COLO829 (cell line): Measurements from ENCODE around the gene NFKBIA.
"Not testable (repeated sequence)": the region's sequence is repeated elsewhere in the genome, so short reads cannot be mapped to it uniquely, and the experiment has no call there.

Experiments used
- DNase-seq: peaks from one replicate; pipeline ENCODE4 v3.0.0; 2012; ENCODE audit warnings: low spot score

Gene NFKBIA

DNA sequence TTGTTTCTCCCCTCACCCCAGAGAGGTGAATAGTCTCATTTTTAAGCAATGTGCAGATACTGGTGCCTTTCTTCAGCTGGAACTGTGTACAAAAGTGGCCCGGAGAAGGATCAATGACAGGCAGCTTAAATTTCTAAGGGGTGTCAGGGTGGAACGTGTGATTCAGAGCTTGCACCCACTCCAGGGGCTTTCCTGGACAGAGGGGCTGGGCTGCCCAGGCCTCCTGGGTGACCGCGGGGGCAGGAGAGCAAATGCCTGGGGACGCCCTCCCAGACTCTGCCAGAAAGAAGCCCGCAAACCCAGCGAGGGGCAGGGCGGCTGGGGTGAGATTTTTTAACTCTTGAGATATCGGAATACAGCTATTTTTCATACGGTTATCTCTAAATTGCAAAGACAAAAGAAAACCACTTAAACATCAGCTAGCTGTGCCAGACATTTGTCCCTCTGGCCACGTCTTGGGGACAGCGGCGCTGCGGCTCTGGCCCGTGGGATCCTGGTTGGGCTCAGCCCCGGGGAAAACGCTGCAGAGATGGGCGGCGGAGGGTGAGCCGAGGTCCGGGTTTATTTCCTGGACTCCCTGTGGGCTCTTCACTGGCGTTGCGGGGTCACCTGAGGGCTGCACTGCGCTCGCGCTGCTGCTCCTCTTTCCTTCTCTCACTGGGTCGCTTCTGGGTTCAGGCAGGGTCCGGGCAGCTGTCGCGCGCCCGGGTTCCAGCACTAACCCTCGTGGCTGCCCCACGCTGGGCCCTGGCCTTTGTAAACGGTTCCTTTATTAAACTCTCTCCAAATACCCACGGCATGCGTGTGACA, 35.8 kb downstream of the NFKBIA start:
- DNase-seq: no peak

GRCh38 chr14:35368139-35368460, 36.4 kb downstream of the NFKBIA start:
- DNase-seq: no peak

GRCh38 chr14:35367056-35367372, 37.5 kb downstream of the NFKBIA start:
- DNase-seq: no peak

GRCh38 chr14:35366521-35366976, 38.0 kb downstream of the NFKBIA start:
- DNase-seq: no peak

- DNase-seq: no peak
These were observed 38.5 kb downstream of the NFKBIA start for GRCh38 chr14:35366056-35366451.

- peak; percentile 82 for DNase-seq
These were observed 39.2 kb downstream of the NFKBIA start for GRCh38 chr14:35365130-35366055.

DNA sequence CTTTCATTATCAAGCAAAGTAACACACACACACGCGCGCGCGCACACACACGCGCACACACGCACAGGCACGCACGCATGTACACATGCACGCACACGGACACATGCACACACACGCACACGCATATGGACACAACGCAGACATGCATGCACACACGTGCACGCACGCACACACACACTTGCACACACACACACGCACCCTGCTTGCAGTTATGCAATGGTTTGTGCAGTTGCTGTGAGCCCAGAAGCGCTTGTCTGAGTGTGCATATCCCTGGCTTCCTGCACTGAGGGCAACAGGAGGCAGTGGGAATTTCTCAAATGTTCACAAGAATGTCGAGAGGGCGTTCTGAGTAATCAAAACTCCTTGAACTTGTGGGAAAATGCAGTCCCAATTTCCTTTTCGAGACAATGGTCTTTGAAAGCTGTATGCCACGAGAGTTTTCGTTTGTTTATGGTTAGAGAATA, 41.6 kb downstream of the NFKBIA start:
- DNase-seq: no peak

- no peak for DNase-seq
These were observed 42.1 kb downstream of the NFKBIA start for GRCh38 chr14:35362450-35362849.

DNA sequence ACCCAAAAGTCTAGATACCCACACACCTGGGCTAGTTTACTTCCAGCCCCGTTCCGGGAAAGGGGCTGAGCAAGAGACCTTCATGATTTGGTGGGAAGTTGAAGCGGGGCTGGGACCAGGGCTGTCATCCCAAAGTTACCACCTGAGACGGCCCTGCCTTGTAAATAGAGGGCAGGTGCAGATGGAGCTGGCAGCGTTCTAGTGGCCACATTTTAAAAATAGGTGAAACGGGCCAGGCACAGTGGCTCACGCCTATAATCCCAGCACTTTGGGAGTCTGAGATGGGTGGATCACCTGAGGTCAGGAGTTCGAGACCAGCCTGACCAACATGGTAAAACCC, 43.4 kb downstream of the NFKBIA start:
- no peak for DNase-seq

- DNase-seq: not testable (repeated sequence)
These were observed 44.9 kb downstream of the NFKBIA start for GRCh38 chr14:35359655-35360054.

GRCh38 chr14:35355981-35356841, 48.3 kb downstream of the NFKBIA start:
- peak; percentile 26 for DNase-seq

- DNase-seq: not testable (repeated sequence)
These were observed 49.3 kb downstream of the NFKBIA start for GRCh38 chr14:35355235-35355634.

- DNase-seq: no peak
These were observed 51.0 kb downstream of the NFKBIA start for GRCh38 chr14:35353409-35354172.

GRCh38 chr14:35352274-35353233, 52.0 kb downstream of the NFKBIA start:
- DNase-seq: no peak

- DNase-seq: no peak
These were observed 52.7 kb downstream of the NFKBIA start for GRCh38 chr14:35351897-35352273.
